K562 (cell line): ENCODE results near the gene DIS3L.

Experiments
- CTCF ChIP-seq, 3 experiments: IDR thresholded peaks in 2 of 3; conservative IDR thresholded peaks in 1 of 3; 2 replicates each; pipeline ENCODE4 v1.5.1; 2011 to 2012; ENCODE audit warnings: low read length in 3 of 3, mild to moderate bottlenecking in 3 of 3, control low read depth in 2 of 3, improper control_type of control experiment in 1 of 3, inconsistent platforms in 1 of 3, low read depth in 1 of 3, mixed read lengths in 1 of 3, moderate library complexity in 1 of 3; ENCODE audit not compliant: insufficient read depth in 2 of 3
- FOS ChIP-seq: IDR thresholded peaks from 3 replicates; pipeline ENCODE4 v1.6.1; 2011; ENCODE audit not compliant: insufficient read length; ENCODE audit errors: extremely low read depth
- FOXA3 ChIP-seq, 2 experiments: fragments of 450-650 bp in 1 of 2; sonication (generic) in 1 of 2; formaldehyde crosslinking; IDR thresholded peaks in 1 of 2; conservative IDR thresholded peaks in 1 of 2; 2 replicates each; pipeline versions ENCODE4 v1.4.0 to v1.8.0; 2020 to 2022; ENCODE audit warnings: mild to moderate bottlenecking in 2 of 2, missing genetic modification reagents in 1 of 2
- HCFC1 ChIP-seq: IDR thresholded peaks from 2 replicates; pipeline ENCODE4 v1.6.1; 2012; ENCODE audit warnings: low read depth, low read length, improper control_type of control experiment
- LEF1 ChIP-seq: fragments of 450-650 bp; IDR thresholded peaks from 2 replicates; pipeline ENCODE4 v1.6.1; 2016; ENCODE audit warnings: mild to moderate bottlenecking
- MAX ChIP-seq: sonication (generic); formaldehyde crosslinking; IDR thresholded peaks from 2 replicates; pipeline ENCODE4 v1.9.0; 2022; ENCODE audit warnings: mild to moderate bottlenecking, missing genetic modification reagents
- NCOA1 ChIP-seq: fragments of 450-650 bp; IDR thresholded peaks from 2 replicates; pipeline ENCODE4 v1.6.1; 2016; ENCODE audit warnings: low read depth
- NKRF ChIP-seq: fragments of 450-650 bp; IDR thresholded peaks from 2 replicates; pipeline ENCODE4 v1.6.1; 2016; ENCODE audit warnings: borderline replicate concordance
- POLR2A ChIP-seq: fragments of 450-650 bp; conservative IDR thresholded peaks from 2 replicates; pipeline ENCODE4 v1.6.1; 2016
- POLR2AphosphoS5 ChIP-seq: IDR thresholded peaks from 2 replicates; pipeline ENCODE4 v1.6.1; 2011; ENCODE audit warnings: mild to moderate bottlenecking, low read depth, low read length, moderate library complexity; ENCODE audit not compliant: control insufficient read depth, insufficient read depth
- USF2 ChIP-seq: sonication (generic); formaldehyde crosslinking; IDR thresholded peaks from 2 replicates; pipeline ENCODE4 v1.5.0; 2020; ENCODE audit warnings: missing genetic modification reagents
- ZNF398 ChIP-seq: fragments of 250-450 bp; sonication (Bioruptor Pico); IDR thresholded peaks from 2 replicates; pipeline ENCODE4 v1.8.0; 2021; ENCODE audit warnings: moderate library complexity, mild to moderate bottlenecking, inconsistent platforms
- ZNF717 ChIP-seq: fragments of 250-450 bp; sonication (Bioruptor Pico); IDR thresholded peaks from 2 replicates; pipeline ENCODE4 v1.5.0; 2021
- ZZZ3 ChIP-seq: fragments of 450-650 bp; IDR thresholded peaks from 2 replicates; pipeline ENCODE4 v1.6.1; 2016; ENCODE audit warnings: antibody characterized with exemption, mild to moderate bottlenecking, moderate library complexity

- no peak for TF ChIP-seq POLR2AphosphoS5
- TF ChIP-seq USF2 = no peak
- TF ChIP-seq NCOA1 = no peak
- no peak for TF ChIP-seq CTCF (IDR thresholded peaks at IDR 0.05 in 2 of 3, conservative IDR thresholded peaks at IDR 0.05 in 1 of 3; ENCODE audit: insufficient read depth in 2 of 3, low read depth in 1 of 3, low read length in 3 of 3)
- no peak for TF ChIP-seq ZZZ3
- no peak for TF ChIP-seq HCFC1
- TF ChIP-seq POLR2A = no peak
- no peak for TF ChIP-seq ZNF717
- TF ChIP-seq MAX (CRISPR knock-in tag) = no peak
- TF ChIP-seq LEF1 = no peak
- no peak for TF ChIP-seq NKRF
- TF ChIP-seq FOXA3 (CRISPR knock-in tag; conservative IDR thresholded peaks at IDR 0.05 in 1 of 2, IDR thresholded peaks at IDR 0.05 in 1 of 2) = no peak
- no peak for TF ChIP-seq FOS
- no peak for TF ChIP-seq ZNF398 (CRISPR knock-in tag)
Measured at GRCh38 chr15:66278056-66278455, 15.3 kb upstream of the DIS3L start.
